Testis (tissue), 2 donors: ENCODE data around the gene PARM1.

ENCODE experiments used
- POLR2A ChIP-seq: fragments of 450-650 bp; IDR thresholded peaks from one replicate; pipeline ENCODE4 v1.6.1; 2017; ENCODE audit warnings: antibody characterized with exemption, mild to moderate bottlenecking, moderate library complexity
- TF ChIP-seq, protein P1 (sequence below), 3 experiments: fragments of 450-650 bp in 2 of 3; fragments of 200-600 bp in 1 of 3; sonication (generic) in 1 of 3; IDR thresholded peaks; one replicate each; pipeline ENCODE4 v1.5.1; 2016 to 2019; ENCODE audit warnings: antibody characterized with exemption in 3 of 3, mild to moderate bottlenecking in 2 of 3, moderate library complexity in 1 of 3

DNA sequence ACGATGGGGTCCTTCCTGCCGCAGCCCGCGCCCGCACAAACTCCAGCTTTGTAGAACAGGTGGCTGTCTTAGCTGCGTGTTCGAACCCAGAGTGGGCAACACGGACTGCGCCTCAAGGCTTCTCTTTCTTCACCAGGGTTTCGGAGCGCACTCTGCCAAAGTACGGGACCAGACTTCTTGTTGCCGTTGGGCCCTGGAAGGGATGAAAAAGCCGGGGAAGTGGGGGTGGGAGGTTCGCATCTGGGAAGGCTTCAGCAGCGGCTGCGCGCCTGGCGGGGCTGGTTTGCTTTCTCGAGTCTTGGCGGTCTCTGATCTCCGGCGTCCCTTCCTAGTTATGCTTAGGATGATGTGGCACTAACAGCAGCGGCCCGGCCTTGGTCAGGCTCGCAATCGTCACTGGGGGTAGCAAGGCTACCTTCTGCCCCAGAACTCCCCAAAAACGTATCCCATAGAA is 673 bp downstream of the PARM1 start:
- TF ChIP-seq, protein P1, sequence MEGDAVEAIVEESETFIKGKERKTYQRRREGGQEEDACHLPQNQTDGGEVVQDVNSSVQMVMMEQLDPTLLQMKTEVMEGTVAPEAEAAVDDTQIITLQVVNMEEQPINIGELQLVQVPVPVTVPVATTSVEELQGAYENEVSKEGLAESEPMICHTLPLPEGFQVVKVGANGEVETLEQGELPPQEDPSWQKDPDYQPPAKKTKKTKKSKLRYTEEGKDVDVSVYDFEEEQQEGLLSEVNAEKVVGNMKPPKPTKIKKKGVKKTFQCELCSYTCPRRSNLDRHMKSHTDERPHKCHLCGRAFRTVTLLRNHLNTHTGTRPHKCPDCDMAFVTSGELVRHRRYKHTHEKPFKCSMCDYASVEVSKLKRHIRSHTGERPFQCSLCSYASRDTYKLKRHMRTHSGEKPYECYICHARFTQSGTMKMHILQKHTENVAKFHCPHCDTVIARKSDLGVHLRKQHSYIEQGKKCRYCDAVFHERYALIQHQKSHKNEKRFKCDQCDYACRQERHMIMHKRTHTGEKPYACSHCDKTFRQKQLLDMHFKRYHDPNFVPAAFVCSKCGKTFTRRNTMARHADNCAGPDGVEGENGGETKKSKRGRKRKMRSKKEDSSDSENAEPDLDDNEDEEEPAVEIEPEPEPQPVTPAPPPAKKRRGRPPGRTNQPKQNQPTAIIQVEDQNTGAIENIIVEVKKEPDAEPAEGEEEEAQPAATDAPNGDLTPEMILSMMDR (IDR thresholded peaks at IDR 0.05), result no peak
- TF ChIP-seq POLR2A, result no peak
